B cell (primary cell): ENCODE data around the gene RGS14. TPM values are rescaled to one million over a fixed set of nuclear protein-coding genes. Genes with fewer than 3 reads are reported as not detected.

Source experiments
- ATAC-seq: fragments of 200-7000 bp; cut with Tn5 transposase; one replicate; pipeline ENCODE4 v1.10.0; 2021; ENCODE audit warnings: low read depth, mild to moderate bottlenecking, moderate number of reproducible peaks, moderate library complexity
- CTCF ChIA-PET: fragments of 350-600 bp; sonication (Branson Sonifier 250); formaldehyde crosslinking; loops from one replicate; lab custom pipeline; 2021; ENCODE audit warnings: antibody characterized with exemption, inconsistent platforms; lab: Charles Lee
- POLR2A ChIA-PET: fragments of 350-600 bp; sonication (Branson Sonifier 250); formaldehyde crosslinking; loops from one replicate; lab custom pipeline; 2021; ENCODE audit warnings: antibody characterized with exemption; lab: Charles Lee
- DNase-seq: peaks from one replicate; pipeline ENCODE4 v3.0.0; 2013
- H2AFZ ChIP-seq: 2 replicates; pipeline ENCODE4 v1.6.1; 2012; ENCODE audit warnings: mild to moderate bottlenecking, low read depth, low read length; ENCODE audit not compliant: insufficient read depth, poor library complexity, severe bottlenecking
- H3K27ac ChIP-seq, 2 donors: 1 replicate in 1 of 2; 2 replicates in 1 of 2; pipeline ENCODE4 v1.5.1; 2012 to 2013; ENCODE audit warnings: low read length in 2 of 2, mild to moderate bottlenecking in 2 of 2, moderate library complexity in 1 of 2
- H3K27me3 ChIP-seq, 4 experiments: fragments of 200-600 bp in 1 of 4; sonication (generic) in 1 of 4; replicated peaks in 1 of 4; 1 replicate in 2 of 4; 2 replicates in 2 of 4; pipeline versions ENCODE4 v1.6.1 to v1.7.0; 2013 to 2016; ENCODE audit warnings: low read length in 3 of 4, mild to moderate bottlenecking in 2 of 4, mixed read lengths in 1 of 4, moderate library complexity in 1 of 4; ENCODE audit not compliant: insufficient read depth in 4 of 4, control insufficient read depth in 3 of 4; ENCODE audit errors: control extremely low read depth in 1 of 4
- H3K36me3 ChIP-seq, 2 experiments: replicated peaks in 1 of 2; 1 replicate in 1 of 2; 2 replicates in 1 of 2; pipeline versions ENCODE4 v1.6.1 to v1.7.1; 2013; ENCODE audit warnings: low read length in 1 of 2; ENCODE audit not compliant: insufficient read depth in 2 of 2, control insufficient read depth in 1 of 2; ENCODE audit errors: control extremely low read depth in 1 of 2, extremely low read depth in 1 of 2
- H3K4me1 ChIP-seq, 2 donors: fragments of 200-600 bp in 1 of 2; sonication (generic) in 1 of 2; 1 replicate in 1 of 2; 2 replicates in 1 of 2; pipeline versions ENCODE4 v1.5.1 to v1.6.1; 2013 to 2017; ENCODE audit warnings: low read length in 2 of 2; ENCODE audit not compliant: control insufficient read depth in 2 of 2, insufficient read depth in 2 of 2
- H3K4me2 ChIP-seq: replicated peaks from 2 replicates; pipeline ENCODE3; 2012; ENCODE audit warnings: mild to moderate bottlenecking, low read depth, low read length; ENCODE audit not compliant: poor library complexity, severe bottlenecking
- H3K4me3 ChIP-seq, 5 experiments: fragments of 200-600 bp in 1 of 5; sonication (generic) in 1 of 5; 1 replicate in 3 of 5; 2 replicates in 2 of 5; pipeline versions ENCODE4 v1.5.1 to v1.7.0; 2011 to 2016; ENCODE audit warnings: low read length in 4 of 5, mild to moderate bottlenecking in 4 of 5, low read depth in 2 of 5, control low read depth in 1 of 5, moderate library complexity in 1 of 5; ENCODE audit not compliant: insufficient read depth in 1 of 5; ENCODE audit errors: control extremely low read depth in 1 of 5, extremely low read depth in 1 of 5
- H3K79me2 ChIP-seq: fragments of 200-600 bp; sonication (generic); one replicate; pipeline ENCODE4 v1.6.0; 2016; ENCODE audit warnings: low read length; ENCODE audit not compliant: control insufficient read depth, insufficient read depth
- H3K9ac ChIP-seq: fragments of 200-600 bp; sonication (generic); 2 replicates; pipeline ENCODE4 v1.6.1; 2017; ENCODE audit warnings: mild to moderate bottlenecking, low read length, moderate library complexity
- H3K9me3 ChIP-seq, 3 donors: one replicate each; pipeline versions ENCODE4 v1.6.1 to v1.7.1; 2013; ENCODE audit warnings: low read length in 2 of 3; ENCODE audit not compliant: control insufficient read depth in 2 of 3, insufficient read depth in 1 of 3; ENCODE audit errors: control extremely low read depth in 1 of 3
- H4K20me1 ChIP-seq: 2 replicates; pipeline ENCODE4 v1.6.0; 2012; ENCODE audit warnings: mild to moderate bottlenecking, low read length; ENCODE audit not compliant: insufficient read depth, control insufficient read depth, poor library complexity, severe bottlenecking
- H3K27ac Mint-ChIP-seq: one replicate; pipeline ENCODE4 v1.8.0; 2021; ENCODE audit warnings: mixed read lengths
- H3K27me3 Mint-ChIP-seq: one replicate; pipeline ENCODE4 v1.8.0; 2021; ENCODE audit warnings: mixed read lengths
- H3K4me1 Mint-ChIP-seq: one replicate; pipeline ENCODE4 v1.8.0; 2021; ENCODE audit warnings: mixed read lengths
- H3K4me3 Mint-ChIP-seq: one replicate; pipeline ENCODE4 v1.8.0; 2021; ENCODE audit warnings: mixed read lengths
- H3K9me3 Mint-ChIP-seq: one replicate; pipeline ENCODE4 v1.8.0; 2022; ENCODE audit warnings: mixed read lengths; ENCODE audit not compliant: insufficient read depth
- EZH2 ChIP-seq: IDR thresholded peaks from 2 replicates; pipeline ENCODE4 v1.6.1; 2012; ENCODE audit warnings: borderline replicate concordance, low read depth, mild to moderate bottlenecking, moderate library complexity, low read length; ENCODE audit not compliant: insufficient read depth, poor library complexity, severe bottlenecking
- WGBS: methylation state at CpG from one replicate; pipeline ENCODE4 v1.1.5; 2013; ENCODE audit warnings: missing lambda C conversion rate; ENCODE audit not compliant: insufficient coverage; 5-methylcytosine and 5-hydroxymethylcytosine counted together
- intact Hi-C: fragments of 100-400 bp; cut with micrococcal nuclease; formaldehyde crosslinking; loops from one replicate; pipeline ENCODE4 v1.10.0; 2022
- polyA plus RNA-seq: library from polyadenylated mRNA; depleted of rRNA; stranded (reverse); fragments of >200 nt; gene quantifications from 2 replicates; pipeline ENCODE4 v1.2.3, GENCODE V29; 2012
- total RNA-seq, 2 donors: library from RNA; stranded (reverse); fragments of 120-200 nt in 1 of 2; gene quantifications; 1 replicate in 1 of 2; 2 replicates in 1 of 2; pipeline versions ENCODE4 v1.2.3 to v1.2.4, GENCODE V29; 2013 to 2022
- TF ChIP-seq, protein P1 (sequence below): fragments of 200-600 bp; IDR thresholded peaks from one replicate; pipeline ENCODE4 v1.8.0; 2022; ENCODE audit warnings: antibody characterized with exemption, mild to moderate bottlenecking

The RGS14 gene
- total and polyA plus RNA-seq, 2 donors (not counting 1 experiment from before 2014, with no cell fraction given) = 85.8 to 184 TPM

DNA sequence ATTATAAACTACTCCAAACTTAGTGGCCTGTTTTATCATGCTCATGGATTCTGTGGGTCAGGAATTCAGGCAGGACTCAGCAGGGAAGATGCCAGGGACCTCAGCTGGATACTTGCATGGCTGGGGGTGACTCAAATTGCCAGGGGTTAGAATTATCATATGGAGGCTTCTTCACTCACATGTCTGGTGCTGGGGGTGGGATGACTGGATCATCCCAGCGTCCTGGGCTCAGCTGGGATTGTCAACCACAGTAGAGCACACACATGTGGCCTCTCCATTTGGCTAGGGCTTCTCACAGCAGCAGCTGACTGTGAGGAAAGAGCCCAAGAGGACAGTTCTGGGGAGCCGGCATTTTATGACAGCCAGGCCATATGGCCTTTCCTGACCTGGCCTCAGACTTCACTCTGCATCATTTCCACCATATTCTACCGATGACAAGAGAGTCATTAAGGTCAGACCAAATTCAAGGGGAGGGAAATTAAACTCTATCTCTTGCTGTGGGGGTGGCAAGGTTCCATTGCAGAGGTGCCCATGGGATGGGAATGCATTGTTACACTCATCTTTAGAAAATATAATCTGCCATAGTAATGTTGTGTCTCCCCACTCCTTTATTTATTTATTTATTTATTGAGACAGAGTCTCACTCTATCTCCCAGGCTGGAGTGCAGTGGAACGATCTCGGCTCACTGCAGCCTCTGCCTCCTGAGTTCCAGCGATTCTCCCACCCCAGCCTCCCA, 63.5 kb downstream of the RGS14 start:
- H3K9me3 ChIP-seq = no peaks in the 10 kb centered on the region
- Mint-ChIP-seq H3K4me1 (peaks cover 10% of the 10 kb centered on the region), H3K27me3 (no peaks in the 10 kb centered on the region), H3K9me3 (no peaks in the 10 kb centered on the region), H3K4me3 (no peak overlapping the region), H3K27ac (no peak overlapping the region)
- H3K27ac ChIP-seq = no peak overlapping the region
- ATAC-seq (no peak), DNase-seq (no peak)
- no peaks in the 10 kb centered on the region for H3K27me3 ChIP-seq
- ChIA-PET POLR2A (interaction anchor here (0.7 kb wide), 1 partner anchor 27 kb away, joined by 4 read pairs; no protein-coding TSS in a partner anchor), CTCF (interaction anchor here (1.1 to 9.4 kb wide), 3 partner anchors 11 to 28 kb away, joined by 3 to 137 read pairs (median 15); no protein-coding TSS in a partner anchor)
- H3K79me2 ChIP-seq = no peaks in the 10 kb centered on the region
- TF ChIP-seq, protein P1, sequence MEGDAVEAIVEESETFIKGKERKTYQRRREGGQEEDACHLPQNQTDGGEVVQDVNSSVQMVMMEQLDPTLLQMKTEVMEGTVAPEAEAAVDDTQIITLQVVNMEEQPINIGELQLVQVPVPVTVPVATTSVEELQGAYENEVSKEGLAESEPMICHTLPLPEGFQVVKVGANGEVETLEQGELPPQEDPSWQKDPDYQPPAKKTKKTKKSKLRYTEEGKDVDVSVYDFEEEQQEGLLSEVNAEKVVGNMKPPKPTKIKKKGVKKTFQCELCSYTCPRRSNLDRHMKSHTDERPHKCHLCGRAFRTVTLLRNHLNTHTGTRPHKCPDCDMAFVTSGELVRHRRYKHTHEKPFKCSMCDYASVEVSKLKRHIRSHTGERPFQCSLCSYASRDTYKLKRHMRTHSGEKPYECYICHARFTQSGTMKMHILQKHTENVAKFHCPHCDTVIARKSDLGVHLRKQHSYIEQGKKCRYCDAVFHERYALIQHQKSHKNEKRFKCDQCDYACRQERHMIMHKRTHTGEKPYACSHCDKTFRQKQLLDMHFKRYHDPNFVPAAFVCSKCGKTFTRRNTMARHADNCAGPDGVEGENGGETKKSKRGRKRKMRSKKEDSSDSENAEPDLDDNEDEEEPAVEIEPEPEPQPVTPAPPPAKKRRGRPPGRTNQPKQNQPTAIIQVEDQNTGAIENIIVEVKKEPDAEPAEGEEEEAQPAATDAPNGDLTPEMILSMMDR = no peak
- no peak for TF ChIP-seq EZH2
- H3K36me3 ChIP-seq = no peaks in the 10 kb centered on the region
- no peak overlapping the region for H3K9ac ChIP-seq
- H3K4me1 ChIP-seq = peaks cover 8 to 10% of the 10 kb centered on the region in 2 donors
- intact Hi-C loops = no loop called here
- WGBS = 94% methylated on average over 4 of the region's 6 CpGs
- no peak overlapping the region for H2AFZ ChIP-seq
- H3K4me2 ChIP-seq = no peak overlapping the region
- H4K20me1 ChIP-seq = no peaks in the 10 kb centered on the region
- no peak overlapping the region for H3K4me3 ChIP-seq

Other genes with a start within 250 kb of the RGS14 start
- 145 and 152 TPM in 2 replicates for gene NSD1, start 224.2 kb upstream of the RGS14 start, total RNA-seq
- 10.8 and 13.7 TPM in 2 replicates for gene NSD1, start 224.2 kb upstream of the RGS14 start, polyA plus RNA-seq
- gene RAB24, start 54.2 kb upstream of the RGS14 start, total RNA-seq = 38.3 and 39.7 TPM in 2 replicates
- gene RAB24, start 54.2 kb upstream of the RGS14 start, polyA plus RNA-seq = 147 and 235 TPM in 2 replicates
- 66.5 and 71.7 TPM in 2 replicates for gene PRELID1, start 54.1 kb upstream of the RGS14 start, total RNA-seq
- 64.7 and 86.8 TPM in 2 replicates for gene PRELID1, start 54.1 kb upstream of the RGS14 start, polyA plus RNA-seq
- 10.8 and 11.5 TPM in 2 replicates for gene MXD3, start 46.0 kb upstream of the RGS14 start, total RNA-seq
- gene MXD3, start 46.0 kb upstream of the RGS14 start, polyA plus RNA-seq = 12.0 and 14.8 TPM in 2 replicates
- gene LMAN2, start 6.3 kb upstream of the RGS14 start, total RNA-seq = 89.4 and 99.4 TPM in 2 replicates
- gene LMAN2, start 6.3 kb upstream of the RGS14 start, polyA plus RNA-seq = 82.8 and 123 TPM in 2 replicates
- gene SLC34A1, start 26.5 kb downstream of the RGS14 start, total RNA-seq = not detected in 2 replicates
- 0.06 TPM in 1 of 2 replicates, not detected in the other for gene SLC34A1, start 26.5 kb downstream of the RGS14 start, polyA plus RNA-seq
- gene PFN3, start 42.7 kb downstream of the RGS14 start, total RNA-seq = not detected in 2 replicates
- not detected in 2 replicates for gene PFN3, start 42.7 kb downstream of the RGS14 start, polyA plus RNA-seq
- not detected in 2 replicates for gene F12, start 51.6 kb downstream of the RGS14 start, total RNA-seq
- 3.1 and 6.5 TPM in 2 replicates for gene F12, start 51.6 kb downstream of the RGS14 start, polyA plus RNA-seq
- gene GRK6, start 68.8 kb downstream of the RGS14 start, total RNA-seq = 155 and 165 TPM in 2 replicates
- 150 and 173 TPM in 2 replicates for gene GRK6, start 68.8 kb downstream of the RGS14 start, polyA plus RNA-seq
- 4.8 and 5.6 TPM in 2 replicates for gene PRR7, start 88.9 kb downstream of the RGS14 start, total RNA-seq
- gene PRR7, start 88.9 kb downstream of the RGS14 start, polyA plus RNA-seq = 84.4 and 152 TPM in 2 replicates
- gene DBN1, start 115.7 kb downstream of the RGS14 start, total RNA-seq = 1.4 and 2.4 TPM in 2 replicates
- gene DBN1, start 115.7 kb downstream of the RGS14 start, polyA plus RNA-seq = 1.5 and 1.9 TPM in 2 replicates
- gene PDLIM7, start 139.7 kb downstream of the RGS14 start, total RNA-seq = 24.2 and 25.8 TPM in 2 replicates
- 21.2 and 23.9 TPM in 2 replicates for gene PDLIM7, start 139.7 kb downstream of the RGS14 start, polyA plus RNA-seq
- 113 and 115 TPM in 2 replicates for gene DOK3, start 151.9 kb downstream of the RGS14 start, total RNA-seq
- gene DOK3, start 151.9 kb downstream of the RGS14 start, polyA plus RNA-seq = 78.4 and 103 TPM in 2 replicates
- 110 and 111 TPM in 2 replicates for gene DDX41, start 159.0 kb downstream of the RGS14 start, total RNA-seq
- gene DDX41, start 159.0 kb downstream of the RGS14 start, polyA plus RNA-seq = 150 and 168 TPM in 2 replicates
- gene FAM193B, start 196.6 kb downstream of the RGS14 start, total RNA-seq = 227 and 237 TPM in 2 replicates
- 301 and 351 TPM in 2 replicates for gene FAM193B, start 196.6 kb downstream of the RGS14 start, polyA plus RNA-seq
- 63.1 and 67.6 TPM in 2 replicates for gene TMED9, start 234.3 kb downstream of the RGS14 start, total RNA-seq
- 54.7 and 58.8 TPM in 2 replicates for gene TMED9, start 234.3 kb downstream of the RGS14 start, polyA plus RNA-seq
- 38.9 and 41.8 TPM in 2 replicates for gene B4GALT7, start 242.2 kb downstream of the RGS14 start, total RNA-seq
- gene B4GALT7, start 242.2 kb downstream of the RGS14 start, polyA plus RNA-seq = 27.0 and 32.8 TPM in 2 replicates